Measurements from ENCODE around the gene EVA1C. TPM values are rescaled to one million over a fixed set of nuclear protein-coding genes. Genes with fewer than 3 reads are reported as not detected.

EVA1C gene
- total RNA-seq, 2 experiments from 2014 or later, result 11.1 to 13.7 TPM

DNA sequence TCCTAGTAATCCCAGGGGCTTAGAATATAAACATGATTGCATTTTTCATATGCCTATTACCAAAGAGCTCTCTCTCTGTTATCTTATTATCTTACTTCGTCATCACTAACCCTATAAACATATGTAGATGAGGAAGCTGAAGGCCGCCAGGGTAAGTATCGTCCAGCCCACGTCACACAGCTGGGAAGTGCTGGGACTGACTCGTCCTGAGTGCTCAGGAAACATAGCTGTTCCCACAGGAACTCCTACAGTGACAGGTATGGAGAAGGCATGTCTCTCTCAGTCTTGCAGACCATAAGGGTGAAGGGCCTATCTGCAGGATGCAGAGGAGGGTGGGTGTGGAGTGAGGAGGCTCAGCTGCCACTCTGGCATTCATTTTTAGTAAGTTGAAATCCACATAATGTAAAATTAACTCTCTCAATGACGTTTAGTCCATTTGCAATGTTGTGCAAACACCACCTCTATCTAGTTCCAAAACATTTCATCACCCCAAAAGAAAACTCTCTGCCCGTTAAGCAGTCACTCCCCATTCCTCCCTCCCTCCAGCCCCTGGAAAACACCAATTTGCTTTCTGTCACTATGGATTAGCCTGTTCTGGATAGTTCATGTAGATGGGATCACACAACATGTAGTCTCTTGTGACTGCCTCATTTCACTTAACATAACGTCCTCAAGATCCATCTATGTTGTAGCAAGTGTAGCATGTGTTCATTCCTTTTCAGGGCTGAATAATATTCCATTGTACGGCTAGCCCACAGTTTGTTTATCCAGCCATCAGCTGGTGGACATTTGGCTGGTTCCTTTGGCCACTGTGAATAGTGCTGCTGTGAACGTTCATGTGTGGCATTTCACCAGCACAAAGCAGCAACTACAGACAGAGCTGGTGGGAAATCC is 104.5 kb downstream of the EVA1C start:
- ATAC-seq, result no peak
- Mint-ChIP-seq H3K36me3 (ENCODE audit: low read depth) (peaks cover 4% of the 10 kb centered on the region), H3K27ac (no peak overlapping the region), H3K4me1 (ENCODE audit: low read depth) (no peaks in the 10 kb centered on the region), H3K9me3 (no peaks in the 10 kb centered on the region), H3K27me3 (no peaks in the 10 kb centered on the region), H3K4me3 (no peak overlapping the region)
- intact Hi-C loops (cut with micrococcal nuclease), result no loop called here
- TF ChIP-seq, protein P1, sequence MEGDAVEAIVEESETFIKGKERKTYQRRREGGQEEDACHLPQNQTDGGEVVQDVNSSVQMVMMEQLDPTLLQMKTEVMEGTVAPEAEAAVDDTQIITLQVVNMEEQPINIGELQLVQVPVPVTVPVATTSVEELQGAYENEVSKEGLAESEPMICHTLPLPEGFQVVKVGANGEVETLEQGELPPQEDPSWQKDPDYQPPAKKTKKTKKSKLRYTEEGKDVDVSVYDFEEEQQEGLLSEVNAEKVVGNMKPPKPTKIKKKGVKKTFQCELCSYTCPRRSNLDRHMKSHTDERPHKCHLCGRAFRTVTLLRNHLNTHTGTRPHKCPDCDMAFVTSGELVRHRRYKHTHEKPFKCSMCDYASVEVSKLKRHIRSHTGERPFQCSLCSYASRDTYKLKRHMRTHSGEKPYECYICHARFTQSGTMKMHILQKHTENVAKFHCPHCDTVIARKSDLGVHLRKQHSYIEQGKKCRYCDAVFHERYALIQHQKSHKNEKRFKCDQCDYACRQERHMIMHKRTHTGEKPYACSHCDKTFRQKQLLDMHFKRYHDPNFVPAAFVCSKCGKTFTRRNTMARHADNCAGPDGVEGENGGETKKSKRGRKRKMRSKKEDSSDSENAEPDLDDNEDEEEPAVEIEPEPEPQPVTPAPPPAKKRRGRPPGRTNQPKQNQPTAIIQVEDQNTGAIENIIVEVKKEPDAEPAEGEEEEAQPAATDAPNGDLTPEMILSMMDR (IDR thresholded peaks at IDR 0.05), result no peak
- no peak for DNase-seq
- CTCF ChIA-PET, result interaction anchor here (1.4 kb wide), 1 partner anchor 11 kb away, joined by 3 read pairs; no protein-coding TSS in a partner anchor
- POLR2A ChIA-PET, result no interaction called here

DNA sequence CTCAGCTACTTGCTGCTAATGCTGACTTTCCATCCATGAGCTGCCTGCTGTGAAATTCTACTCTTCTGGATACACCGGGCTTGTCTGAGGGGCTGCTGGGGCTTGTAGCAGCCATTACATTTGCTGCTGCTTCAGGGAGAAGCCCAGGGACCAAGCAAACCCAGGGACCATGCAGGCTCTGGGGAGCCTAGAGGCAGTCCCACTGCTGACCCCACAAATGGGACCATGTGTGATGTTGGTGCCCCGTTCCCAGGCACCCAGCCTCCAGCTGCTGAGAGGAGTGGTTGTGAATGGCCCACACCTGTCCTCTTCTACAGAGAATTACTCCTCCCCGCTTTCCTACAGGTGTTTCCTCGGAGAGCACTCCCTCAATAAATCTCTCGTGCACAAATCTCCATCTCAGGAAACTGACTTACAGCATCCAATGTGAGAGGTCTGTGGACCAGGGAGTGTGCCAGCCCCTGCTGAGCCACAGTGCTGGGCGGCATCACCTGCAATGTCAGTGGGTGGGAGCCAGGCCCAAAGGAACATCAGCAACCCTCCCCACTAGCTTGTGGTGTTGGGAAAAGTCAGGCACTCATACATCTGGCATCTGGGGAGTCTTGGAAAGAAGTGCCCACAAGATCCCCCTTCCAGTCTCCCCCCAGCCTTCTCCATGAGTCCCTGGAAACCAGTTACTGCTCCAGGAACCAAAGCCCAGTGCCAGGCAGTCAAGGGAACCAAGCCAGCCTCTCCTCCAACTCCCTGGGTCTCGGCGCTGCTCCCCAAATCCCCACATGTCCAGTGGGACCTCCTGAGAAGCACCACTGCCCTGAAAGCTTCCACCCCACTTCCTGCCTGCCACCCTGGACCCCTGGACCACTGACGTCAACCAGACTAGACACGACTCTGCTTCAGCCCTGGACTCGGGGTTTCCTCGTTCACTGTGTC is 107.7 kb downstream of the EVA1C start:
- ChIA-PET POLR2A (no interaction called here), CTCF (no interaction called here)
- intact Hi-C loops (cut with micrococcal nuclease), result no loop called here
- TF ChIP-seq, protein P1 (IDR thresholded peaks at IDR 0.05), result no peak
- H3K36me3 Mint-ChIP-seq (ENCODE audit: low read depth), result peaks cover 2% of the 10 kb centered on the region
- no peaks in the 10 kb centered on the region for H3K4me1 Mint-ChIP-seq (ENCODE audit: low read depth)
- no peak overlapping the region for H3K4me3 Mint-ChIP-seq
- no peak for ATAC-seq
- H3K27ac Mint-ChIP-seq, result no peak overlapping the region
- H3K9me3 Mint-ChIP-seq, result no peaks in the 10 kb centered on the region
- no peak for DNase-seq
- H3K27me3 Mint-ChIP-seq, result no peaks in the 10 kb centered on the region

GRCh38 chr21:32520875-32521735 is 108.6 kb downstream of the EVA1C start:
- Mint-ChIP-seq H3K4me1 (ENCODE audit: low read depth) (no peaks in the 10 kb centered on the region), H3K27me3 (no peaks in the 10 kb centered on the region), H3K36me3 (ENCODE audit: low read depth) (peaks cover 2% of the 10 kb centered on the region), H3K4me3 (no peak overlapping the region), H3K9me3 (no peaks in the 10 kb centered on the region), H3K27ac (no peak overlapping the region)
- intact Hi-C loops (cut with micrococcal nuclease), result no loop called here
- ChIA-PET CTCF (no interaction called here), POLR2A (no interaction called here)
- TF ChIP-seq, protein P1 (IDR thresholded peaks at IDR 0.05), result no peak
- DNase-seq (no peak), ATAC-seq (no peak)

DNA sequence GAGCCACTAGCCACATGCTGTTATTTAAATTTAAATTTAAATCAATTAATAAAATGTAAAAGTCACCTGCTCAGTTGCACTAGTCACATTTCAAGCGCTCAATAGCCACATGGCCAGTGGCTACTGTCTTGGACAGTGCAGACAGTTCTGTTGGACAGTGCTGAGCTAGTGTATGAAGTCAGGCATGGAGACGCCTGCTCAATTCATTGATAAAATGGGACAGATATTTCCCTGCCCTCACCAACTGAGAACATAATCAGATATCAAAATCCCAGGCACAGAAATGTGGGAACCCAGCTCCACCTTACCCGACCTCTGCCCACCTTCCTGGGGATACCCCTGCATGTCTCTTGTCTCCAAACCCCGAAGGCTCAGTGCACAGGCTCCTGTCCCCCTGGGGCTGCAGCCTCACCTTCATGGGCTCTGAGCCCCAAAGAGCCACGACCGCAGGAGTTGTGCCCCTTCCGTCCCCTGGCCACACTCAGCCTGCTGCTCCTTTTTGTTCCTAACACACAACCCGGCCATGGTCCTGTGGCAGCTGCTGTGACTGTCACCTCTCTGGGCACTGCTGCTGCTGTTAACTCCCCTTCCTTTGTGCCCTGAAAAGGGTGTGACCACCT is 109.3 kb downstream of the EVA1C start:
- ChIA-PET POLR2A (no interaction called here), CTCF (no interaction called here)
- no peak overlapping the region for H3K4me3 Mint-ChIP-seq
- no peak for ATAC-seq
- TF ChIP-seq, protein P1 (IDR thresholded peaks at IDR 0.05), result no peak
- H3K36me3 Mint-ChIP-seq (ENCODE audit: low read depth), result peaks cover 2% of the 10 kb centered on the region
- intact Hi-C loops (cut with micrococcal nuclease), result no loop called here
- no peaks in the 10 kb centered on the region for H3K27me3 Mint-ChIP-seq
- H3K27ac Mint-ChIP-seq, result no peak overlapping the region
- H3K9me3 Mint-ChIP-seq, result no peaks in the 10 kb centered on the region
- no peak for DNase-seq
- no peaks in the 10 kb centered on the region for H3K4me1 Mint-ChIP-seq (ENCODE audit: low read depth)

All from activated CD8-positive, alpha-beta T cell treated with anti-CD3 and anti-CD28 coated beads for 36 hours (primary cell).